Measurements from ENCODE around the gene UNC45A.

Gene UNC45A

GRCh38 chr15:90945091-90945490, 10.0 kb downstream of the UNC45A start:
- TF ChIP-seq CTCF (IDR thresholded peaks at IDR 0.05; ENCODE audit: borderline replicate concordance, control extremely low read depth, extremely low read depth, insufficient read depth, missing control alignments): no peak
- DNase-seq (ENCODE audit: low spot score): no peak
- in situ Hi-C loops (cut with MboI; ENCODE audit: low sequenced_read_pairs, unreplicated experiment): no loop called here

- no peak for TF ChIP-seq CTCF (IDR thresholded peaks at IDR 0.05; ENCODE audit: borderline replicate concordance, control extremely low read depth, extremely low read depth, insufficient read depth, missing control alignments)
- in situ Hi-C loops (cut with MboI; ENCODE audit: low sequenced_read_pairs, unreplicated experiment): no loop called here
- DNase-seq (ENCODE audit: low spot score): no peak
These were observed 11.5 kb downstream of the UNC45A start for GRCh38 chr15:90946538-90946937.

GRCh38 chr15:90946941-90947576, 12.0 kb downstream of the UNC45A start:
- no peak for DNase-seq (ENCODE audit: low spot score)
- in situ Hi-C loops (cut with MboI; ENCODE audit: low sequenced_read_pairs, unreplicated experiment): no loop called here
- TF ChIP-seq CTCF (IDR thresholded peaks at IDR 0.05; ENCODE audit: borderline replicate concordance, control extremely low read depth, extremely low read depth, insufficient read depth, missing control alignments): no peak

- in situ Hi-C loops (cut with MboI; ENCODE audit: low sequenced_read_pairs, unreplicated experiment): no loop called here
- no peak for TF ChIP-seq CTCF (IDR thresholded peaks at IDR 0.05; ENCODE audit: borderline replicate concordance, control extremely low read depth, extremely low read depth, insufficient read depth, missing control alignments)
- no peak for DNase-seq (ENCODE audit: low spot score)
These were observed 12.7 kb downstream of the UNC45A start for GRCh38 chr15:90947577-90948357.

GRCh38 chr15:90948506-90948905, 13.4 kb downstream of the UNC45A start:
- in situ Hi-C loops (cut with MboI; ENCODE audit: low sequenced_read_pairs, unreplicated experiment): no loop called here
- no peak for DNase-seq (ENCODE audit: low spot score)
- no peak for TF ChIP-seq CTCF (IDR thresholded peaks at IDR 0.05; ENCODE audit: borderline replicate concordance, control extremely low read depth, extremely low read depth, insufficient read depth, missing control alignments)

- peak; percentile 8 for DNase-seq (ENCODE audit: low spot score)
- TF ChIP-seq CTCF (IDR thresholded peaks at IDR 0.05; ENCODE audit: borderline replicate concordance, control extremely low read depth, extremely low read depth, insufficient read depth, missing control alignments): no peak
- in situ Hi-C loops (cut with MboI; ENCODE audit: low sequenced_read_pairs, unreplicated experiment): no loop called here
These were observed 15.0 kb downstream of the UNC45A start for GRCh38 chr15:90949979-90950675.
